ENCODE data around the gene LRCH1.
A peak's percentile ranks its signal among the peaks of the same experiment; 100 is the strongest.

LRCH1 gene

DNA sequence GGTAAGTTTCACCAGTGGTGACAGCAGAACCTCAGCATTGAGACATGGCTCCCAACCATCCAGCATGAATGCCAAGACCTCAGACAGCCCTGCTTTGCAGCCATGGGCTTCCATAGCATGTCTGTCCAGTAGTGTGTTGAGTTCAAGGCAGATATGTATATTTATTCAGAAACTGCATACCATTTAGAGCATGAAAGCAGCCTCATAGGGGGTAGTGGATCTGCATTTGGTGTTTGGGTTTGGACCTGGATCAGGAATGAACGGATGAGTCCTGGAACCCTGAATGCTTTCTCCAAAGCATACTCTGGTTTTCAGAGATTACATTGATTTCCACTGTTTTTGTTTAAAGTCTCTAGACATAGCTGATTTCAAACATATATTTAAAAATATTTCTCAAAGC is 129.7 kb downstream of the LRCH1 start:
- no peak overlapping the region for H3K4me3 ChIP-seq (ENCODE audit: low read depth, low read length)
- TF ChIP-seq, protein P1, sequence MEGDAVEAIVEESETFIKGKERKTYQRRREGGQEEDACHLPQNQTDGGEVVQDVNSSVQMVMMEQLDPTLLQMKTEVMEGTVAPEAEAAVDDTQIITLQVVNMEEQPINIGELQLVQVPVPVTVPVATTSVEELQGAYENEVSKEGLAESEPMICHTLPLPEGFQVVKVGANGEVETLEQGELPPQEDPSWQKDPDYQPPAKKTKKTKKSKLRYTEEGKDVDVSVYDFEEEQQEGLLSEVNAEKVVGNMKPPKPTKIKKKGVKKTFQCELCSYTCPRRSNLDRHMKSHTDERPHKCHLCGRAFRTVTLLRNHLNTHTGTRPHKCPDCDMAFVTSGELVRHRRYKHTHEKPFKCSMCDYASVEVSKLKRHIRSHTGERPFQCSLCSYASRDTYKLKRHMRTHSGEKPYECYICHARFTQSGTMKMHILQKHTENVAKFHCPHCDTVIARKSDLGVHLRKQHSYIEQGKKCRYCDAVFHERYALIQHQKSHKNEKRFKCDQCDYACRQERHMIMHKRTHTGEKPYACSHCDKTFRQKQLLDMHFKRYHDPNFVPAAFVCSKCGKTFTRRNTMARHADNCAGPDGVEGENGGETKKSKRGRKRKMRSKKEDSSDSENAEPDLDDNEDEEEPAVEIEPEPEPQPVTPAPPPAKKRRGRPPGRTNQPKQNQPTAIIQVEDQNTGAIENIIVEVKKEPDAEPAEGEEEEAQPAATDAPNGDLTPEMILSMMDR (IDR thresholded peaks at IDR 0.05; ENCODE audit: insufficient read depth, low read depth, low read length, missing control alignments) = no peak
- DNase-seq (ENCODE audit: low read depth) = no peak

DNA sequence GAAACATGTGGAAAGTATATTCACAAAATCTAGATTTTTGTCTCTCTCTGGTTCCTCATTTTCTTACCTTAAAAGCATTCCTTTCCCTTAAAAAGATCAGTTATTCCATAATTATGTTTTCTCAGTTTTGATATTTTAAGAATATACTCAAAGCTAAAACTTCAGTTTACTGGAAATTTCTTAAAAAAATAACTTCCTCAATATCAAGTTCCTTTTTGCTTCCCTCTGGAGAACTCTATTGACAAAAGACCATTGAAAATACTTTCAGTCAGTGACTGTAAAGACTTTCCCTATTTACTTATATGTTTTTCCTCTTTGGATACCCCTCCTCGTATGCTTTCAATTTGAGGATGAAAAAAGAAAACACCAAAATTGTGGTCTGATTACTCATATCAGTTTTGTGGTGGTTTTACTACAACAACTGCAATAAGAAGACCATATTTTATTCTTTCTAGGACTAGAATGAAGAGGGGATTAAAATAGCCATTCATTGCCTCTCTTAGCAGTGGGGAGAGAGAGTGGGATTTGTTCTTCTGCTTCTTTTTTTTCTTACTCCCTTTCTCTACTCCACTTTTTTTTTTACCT is 130.8 kb downstream of the LRCH1 start:
- H3K4me3 ChIP-seq (ENCODE audit: low read depth, low read length) = no peak overlapping the region
- peak; percentile 31 for DNase-seq (ENCODE audit: low read depth)
- TF ChIP-seq, protein P1 (IDR thresholded peaks at IDR 0.05; ENCODE audit: insufficient read depth, low read depth, low read length, missing control alignments) = no peak

DNA sequence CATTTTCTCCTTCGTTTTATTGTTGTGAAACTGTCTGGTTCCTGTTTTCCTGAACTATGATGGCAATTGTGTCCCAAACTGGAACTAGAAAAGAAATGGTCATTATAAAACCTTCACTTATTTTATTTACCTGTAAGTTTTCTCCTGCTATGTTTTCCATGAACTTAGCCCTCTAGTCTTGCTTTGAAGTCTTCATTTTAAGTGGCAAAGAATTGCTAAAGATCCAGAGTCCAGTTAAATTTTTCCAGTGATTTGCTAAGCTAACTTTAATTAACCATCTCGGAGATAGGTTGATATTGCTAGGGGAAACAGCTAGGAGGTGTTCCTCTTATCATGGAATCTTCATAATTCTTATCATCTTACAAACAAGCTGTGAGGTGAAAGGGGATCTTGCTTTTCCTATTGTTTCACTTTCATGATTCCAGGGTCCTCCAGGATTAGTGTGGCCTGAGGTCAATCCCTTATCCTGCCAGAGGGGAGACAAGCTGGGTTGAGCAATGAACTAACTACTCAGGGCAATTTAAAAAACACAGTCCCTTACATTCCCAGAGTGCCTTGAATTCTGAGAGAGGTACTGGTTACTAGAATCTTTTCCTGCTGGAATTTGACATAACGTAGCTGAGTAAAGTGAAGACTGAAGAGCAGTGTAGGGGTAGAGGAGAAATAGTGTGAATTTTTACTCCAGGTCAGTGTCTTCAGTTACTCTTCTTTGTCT is 131.5 kb downstream of the LRCH1 start:
- no peak for DNase-seq (ENCODE audit: low read depth)
- TF ChIP-seq, protein P1 (IDR thresholded peaks at IDR 0.05; ENCODE audit: insufficient read depth, low read depth, low read length, missing control alignments) = no peak

GRCh38 chr13:46685006-46685730 is 132.2 kb downstream of the LRCH1 start:
- TF ChIP-seq, protein P1 (IDR thresholded peaks at IDR 0.05; ENCODE audit: insufficient read depth, low read depth, low read length, missing control alignments) = no peak
- H3K4me3 ChIP-seq (ENCODE audit: low read depth, low read length) = no peak overlapping the region
- DNase-seq (ENCODE audit: low read depth) = no peak

More for the DNA sequence above, 131.5 kb downstream of the LRCH1 start:
- no peak overlapping the region for H3K4me3 ChIP-seq (ENCODE audit: low read depth, low read length)

- DNase-seq (ENCODE audit: low read depth) = no peak
- TF ChIP-seq, protein P1 (IDR thresholded peaks at IDR 0.05; ENCODE audit: insufficient read depth, low read depth, low read length, missing control alignments) = no peak
- H3K4me3 ChIP-seq (ENCODE audit: low read depth, low read length) = no peak overlapping the region
Measured at GRCh38 chr13:46686171-46686570, 133.2 kb downstream of the LRCH1 start.

- DNase-seq (ENCODE audit: low read depth) = peak; percentile 28
- no peak overlapping the region for H3K4me3 ChIP-seq (ENCODE audit: low read depth, low read length)
- TF ChIP-seq, protein P1 (IDR thresholded peaks at IDR 0.05; ENCODE audit: insufficient read depth, low read depth, low read length, missing control alignments) = no peak
Measured at GRCh38 chr13:46687810-46688209, 134.8 kb downstream of the LRCH1 start.
